ENCODE results near the gene SETD4.

DNA sequence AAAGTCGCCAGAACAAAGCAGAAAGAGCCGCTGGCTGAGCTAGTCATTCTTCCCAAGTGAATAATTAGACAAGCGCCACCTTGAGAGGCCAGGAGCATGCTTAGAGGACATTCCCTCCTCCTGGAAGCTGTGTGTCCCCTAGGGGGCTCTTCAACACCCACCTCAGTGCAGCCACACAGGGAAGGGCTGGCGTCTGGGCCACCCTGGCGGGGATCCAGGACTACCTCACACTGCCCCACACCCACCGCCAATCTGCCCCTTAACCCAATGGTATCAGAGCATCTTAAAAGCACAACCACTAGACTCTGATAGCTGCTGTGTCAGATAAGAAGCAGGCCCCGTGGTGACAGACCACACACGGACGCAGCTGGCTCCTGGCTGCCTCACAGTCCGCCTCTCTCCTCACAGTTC, 24.9 kb downstream of the SETD4 start:
- no peak for TF ChIP-seq CBX3 (IDR thresholded peaks at IDR 0.05; ENCODE audit: low read depth)
- TF ChIP-seq, protein P1, sequence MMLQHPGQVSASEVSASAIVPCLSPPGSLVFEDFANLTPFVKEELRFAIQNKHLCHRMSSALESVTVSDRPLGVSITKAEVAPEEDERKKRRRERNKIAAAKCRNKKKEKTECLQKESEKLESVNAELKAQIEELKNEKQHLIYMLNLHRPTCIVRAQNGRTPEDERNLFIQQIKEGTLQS (IDR thresholded peaks at IDR 0.05), result no peak
- TF ChIP-seq, protein P2, sequence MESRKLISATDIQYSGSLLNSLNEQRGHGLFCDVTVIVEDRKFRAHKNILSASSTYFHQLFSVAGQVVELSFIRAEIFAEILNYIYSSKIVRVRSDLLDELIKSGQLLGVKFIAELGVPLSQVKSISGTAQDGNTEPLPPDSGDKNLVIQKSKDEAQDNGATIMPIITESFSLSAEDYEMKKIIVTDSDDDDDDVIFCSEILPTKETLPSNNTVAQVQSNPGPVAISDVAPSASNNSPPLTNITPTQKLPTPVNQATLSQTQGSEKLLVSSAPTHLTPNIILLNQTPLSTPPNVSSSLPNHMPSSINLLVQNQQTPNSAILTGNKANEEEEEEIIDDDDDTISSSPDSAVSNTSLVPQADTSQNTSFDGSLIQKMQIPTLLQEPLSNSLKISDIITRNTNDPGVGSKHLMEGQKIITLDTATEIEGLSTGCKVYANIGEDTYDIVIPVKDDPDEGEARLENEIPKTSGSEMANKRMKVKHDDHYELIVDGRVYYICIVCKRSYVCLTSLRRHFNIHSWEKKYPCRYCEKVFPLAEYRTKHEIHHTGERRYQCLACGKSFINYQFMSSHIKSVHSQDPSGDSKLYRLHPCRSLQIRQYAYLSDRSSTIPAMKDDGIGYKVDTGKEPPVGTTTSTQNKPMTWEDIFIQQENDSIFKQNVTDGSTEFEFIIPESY (IDR thresholded peaks at IDR 0.05; ENCODE audit: extremely low read depth, insufficient replicate concordance, low read length), result no peak
- no peak for TF ChIP-seq EZH2phosphoT487 (IDR thresholded peaks at IDR 0.05; ENCODE audit: borderline replicate concordance)
- no peak for TF ChIP-seq SP1 (IDR thresholded peaks at IDR 0.05; ENCODE audit: low read depth)
- TF ChIP-seq, protein P3, sequence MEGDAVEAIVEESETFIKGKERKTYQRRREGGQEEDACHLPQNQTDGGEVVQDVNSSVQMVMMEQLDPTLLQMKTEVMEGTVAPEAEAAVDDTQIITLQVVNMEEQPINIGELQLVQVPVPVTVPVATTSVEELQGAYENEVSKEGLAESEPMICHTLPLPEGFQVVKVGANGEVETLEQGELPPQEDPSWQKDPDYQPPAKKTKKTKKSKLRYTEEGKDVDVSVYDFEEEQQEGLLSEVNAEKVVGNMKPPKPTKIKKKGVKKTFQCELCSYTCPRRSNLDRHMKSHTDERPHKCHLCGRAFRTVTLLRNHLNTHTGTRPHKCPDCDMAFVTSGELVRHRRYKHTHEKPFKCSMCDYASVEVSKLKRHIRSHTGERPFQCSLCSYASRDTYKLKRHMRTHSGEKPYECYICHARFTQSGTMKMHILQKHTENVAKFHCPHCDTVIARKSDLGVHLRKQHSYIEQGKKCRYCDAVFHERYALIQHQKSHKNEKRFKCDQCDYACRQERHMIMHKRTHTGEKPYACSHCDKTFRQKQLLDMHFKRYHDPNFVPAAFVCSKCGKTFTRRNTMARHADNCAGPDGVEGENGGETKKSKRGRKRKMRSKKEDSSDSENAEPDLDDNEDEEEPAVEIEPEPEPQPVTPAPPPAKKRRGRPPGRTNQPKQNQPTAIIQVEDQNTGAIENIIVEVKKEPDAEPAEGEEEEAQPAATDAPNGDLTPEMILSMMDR (IDR thresholded peaks at IDR 0.05 in 2 of 3, conservative IDR thresholded peaks at IDR 0.05 in 1 of 3; ENCODE audit: borderline replicate concordance in 1 of 3, insufficient read depth in 1 of 3, low read depth in 2 of 3, low read length in 2 of 3), result no peak
- TF ChIP-seq, protein P4, sequence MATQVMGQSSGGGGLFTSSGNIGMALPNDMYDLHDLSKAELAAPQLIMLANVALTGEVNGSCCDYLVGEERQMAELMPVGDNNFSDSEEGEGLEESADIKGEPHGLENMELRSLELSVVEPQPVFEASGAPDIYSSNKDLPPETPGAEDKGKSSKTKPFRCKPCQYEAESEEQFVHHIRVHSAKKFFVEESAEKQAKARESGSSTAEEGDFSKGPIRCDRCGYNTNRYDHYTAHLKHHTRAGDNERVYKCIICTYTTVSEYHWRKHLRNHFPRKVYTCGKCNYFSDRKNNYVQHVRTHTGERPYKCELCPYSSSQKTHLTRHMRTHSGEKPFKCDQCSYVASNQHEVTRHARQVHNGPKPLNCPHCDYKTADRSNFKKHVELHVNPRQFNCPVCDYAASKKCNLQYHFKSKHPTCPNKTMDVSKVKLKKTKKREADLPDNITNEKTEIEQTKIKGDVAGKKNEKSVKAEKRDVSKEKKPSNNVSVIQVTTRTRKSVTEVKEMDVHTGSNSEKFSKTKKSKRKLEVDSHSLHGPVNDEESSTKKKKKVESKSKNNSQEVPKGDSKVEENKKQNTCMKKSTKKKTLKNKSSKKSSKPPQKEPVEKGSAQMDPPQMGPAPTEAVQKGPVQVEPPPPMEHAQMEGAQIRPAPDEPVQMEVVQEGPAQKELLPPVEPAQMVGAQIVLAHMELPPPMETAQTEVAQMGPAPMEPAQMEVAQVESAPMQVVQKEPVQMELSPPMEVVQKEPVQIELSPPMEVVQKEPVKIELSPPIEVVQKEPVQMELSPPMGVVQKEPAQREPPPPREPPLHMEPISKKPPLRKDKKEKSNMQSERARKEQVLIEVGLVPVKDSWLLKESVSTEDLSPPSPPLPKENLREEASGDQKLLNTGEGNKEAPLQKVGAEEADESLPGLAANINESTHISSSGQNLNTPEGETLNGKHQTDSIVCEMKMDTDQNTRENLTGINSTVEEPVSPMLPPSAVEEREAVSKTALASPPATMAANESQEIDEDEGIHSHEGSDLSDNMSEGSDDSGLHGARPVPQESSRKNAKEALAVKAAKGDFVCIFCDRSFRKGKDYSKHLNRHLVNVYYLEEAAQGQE (IDR thresholded peaks at IDR 0.05; ENCODE audit: low read depth), result no peak
- no peak for TF ChIP-seq TCF7L2 (IDR thresholded peaks at IDR 0.05; ENCODE audit: borderline replicate concordance, extremely low read depth, insufficient read depth, insufficient read length)
